Measurements from ENCODE around the gene CEP68.
"Not testable (repeated sequence)": the region's sequence is repeated elsewhere in the genome, so short reads cannot be mapped to it uniquely, and the experiment has no call there.

CEP68 gene

GRCh38 chr2:65031341-65032018 is 24.7 kb upstream of the CEP68 start:
- DNase-seq: peak; percentile 6

DNA sequence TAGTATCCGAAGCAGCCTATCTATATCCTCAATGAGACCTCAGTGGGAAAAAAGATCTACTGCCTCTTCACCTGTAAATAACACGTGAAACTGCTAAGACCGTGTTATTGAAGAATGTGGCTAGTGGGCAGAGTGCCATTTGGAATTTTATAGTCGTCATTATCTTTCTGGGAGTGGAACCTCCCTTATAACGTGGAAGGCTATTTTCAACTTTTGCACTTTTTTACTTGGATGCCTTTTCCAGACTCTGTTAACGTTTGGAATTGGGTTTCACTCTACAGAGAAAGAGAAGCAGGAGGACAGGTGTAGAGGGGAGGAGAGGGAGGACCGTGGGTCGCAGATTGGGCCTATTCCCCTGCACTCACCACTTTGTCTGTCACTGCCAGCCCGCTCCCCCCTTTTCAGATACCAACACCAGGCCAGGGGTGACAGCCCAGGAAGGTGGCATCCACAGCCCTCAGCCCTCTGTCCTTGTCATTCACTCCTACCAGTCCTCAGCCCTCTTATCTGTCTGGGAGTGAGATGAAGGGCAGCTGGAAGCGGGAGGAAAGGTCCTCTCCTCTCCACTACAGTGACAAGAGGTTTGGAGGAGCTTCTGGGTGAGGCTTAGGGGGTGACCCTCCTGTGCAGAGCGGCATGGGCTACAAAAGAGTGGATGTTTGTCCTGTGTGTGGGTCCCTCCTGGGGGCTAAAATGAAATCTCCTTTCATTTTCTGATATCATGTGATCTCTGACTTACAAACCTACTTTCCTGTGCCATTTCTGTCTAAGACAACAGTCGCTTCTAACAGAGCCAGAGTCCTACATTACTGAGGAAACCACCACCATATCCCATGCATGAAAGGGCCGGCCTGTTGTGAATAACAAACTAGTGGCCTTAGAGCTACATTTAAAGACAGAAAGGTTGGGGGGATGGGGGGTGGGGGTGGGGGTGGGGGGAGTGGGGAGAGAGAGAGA is 23.9 kb upstream of the CEP68 start:
- DNase-seq: no peak

- DNase-seq: peak; percentile 12
These were observed 23.0 kb upstream of the CEP68 start for GRCh38 chr2:65033178-65033577.

GRCh38 chr2:65033667-65034066 is 22.5 kb upstream of the CEP68 start:
- not testable (repeated sequence) for DNase-seq

GRCh38 chr2:65035351-65035943 is 20.8 kb upstream of the CEP68 start:
- no peak for DNase-seq

DNA sequence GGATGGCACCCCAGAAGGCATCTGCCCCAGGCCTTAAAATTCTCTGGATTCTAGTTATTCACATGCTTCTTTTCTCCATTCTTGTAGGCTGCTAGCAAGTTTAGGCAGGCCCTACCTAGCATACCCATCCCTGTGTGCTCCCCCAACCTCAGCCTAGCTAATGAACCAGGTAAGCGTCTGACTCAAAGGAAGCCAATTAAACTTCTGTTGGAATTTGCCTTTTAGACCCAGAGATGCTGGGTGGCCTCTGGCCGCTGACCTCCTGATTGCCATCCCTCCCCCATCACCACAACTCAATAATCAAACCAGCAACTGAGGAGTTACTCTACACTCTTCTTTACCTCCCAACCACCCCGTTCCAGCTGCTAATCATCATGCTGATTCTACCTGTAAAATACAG is 19.0 kb upstream of the CEP68 start:
- DNase-seq: no peak

DNA sequence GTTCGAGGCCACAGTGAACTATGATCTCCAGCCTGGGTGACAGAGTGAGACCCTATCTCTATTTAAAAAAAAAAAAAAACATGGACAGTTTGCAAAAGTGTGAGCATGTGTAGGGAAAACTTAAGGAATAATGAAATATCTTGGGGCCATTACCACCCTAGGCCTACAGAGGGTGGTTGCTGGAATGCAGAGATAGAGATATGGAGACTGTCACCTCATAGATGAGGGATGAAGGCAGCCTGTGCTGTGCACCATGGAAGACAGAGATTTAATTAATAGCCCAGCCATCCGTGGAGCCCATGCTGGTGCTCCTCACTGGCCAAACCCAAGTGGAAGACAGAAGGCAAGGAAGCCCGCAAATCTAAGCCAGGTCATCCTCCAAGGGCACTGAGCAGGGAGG is 16.6 kb upstream of the CEP68 start:
- no peak for DNase-seq

DNA sequence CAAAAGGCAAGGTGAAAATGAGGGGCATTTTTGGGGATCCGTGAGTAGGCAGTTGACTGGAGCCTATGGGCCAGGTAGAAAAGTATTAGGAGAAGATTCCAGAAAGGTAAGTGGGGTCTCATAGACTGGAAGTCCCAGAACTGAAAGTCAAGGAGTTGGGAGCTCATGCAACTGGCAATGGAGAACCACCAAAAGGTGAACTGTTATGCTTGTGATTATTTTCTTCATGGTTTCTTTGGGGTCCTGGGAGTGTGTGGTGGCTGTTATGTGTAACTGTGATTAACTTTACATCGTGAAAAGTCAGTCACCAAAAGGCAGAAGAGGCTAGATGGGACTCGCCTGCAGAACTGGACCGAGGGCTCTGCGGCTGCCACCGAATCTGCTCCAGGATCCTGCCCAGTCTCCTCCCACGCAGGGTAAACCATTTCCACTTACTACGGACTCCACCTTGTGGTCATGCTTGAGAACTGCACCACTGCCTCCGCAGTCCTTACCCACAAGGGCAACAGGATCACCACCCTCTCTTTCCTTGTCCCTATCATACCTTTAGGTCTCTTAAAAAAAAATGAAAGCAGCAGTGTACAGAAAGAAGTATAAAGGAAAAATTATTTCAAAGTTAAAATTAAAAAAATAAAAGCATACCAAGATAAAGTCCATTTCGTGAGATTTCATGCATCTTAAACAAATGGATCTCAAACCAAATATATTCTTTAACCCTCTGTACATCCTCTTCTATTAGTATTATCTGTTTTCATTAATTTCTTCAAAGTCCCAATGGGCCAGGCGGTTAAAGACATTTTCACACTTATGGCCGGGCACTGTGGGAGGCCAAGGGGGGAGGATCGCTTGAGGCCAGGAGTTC is 15.6 kb upstream of the CEP68 start:
- DNase-seq: peak; percentile 30

GRCh38 chr2:65043001-65043400 is 13.2 kb upstream of the CEP68 start:
- no peak for DNase-seq

- DNase-seq: no peak
These were observed 12.0 kb upstream of the CEP68 start for GRCh38 chr2:65044097-65044735.

- DNase-seq: no peak
These were observed 10.6 kb upstream of the CEP68 start for GRCh38 chr2:65045651-65046050.

- no peak for DNase-seq
These were observed 9.4 kb upstream of the CEP68 start for GRCh38 chr2:65046633-65047407.

DNA sequence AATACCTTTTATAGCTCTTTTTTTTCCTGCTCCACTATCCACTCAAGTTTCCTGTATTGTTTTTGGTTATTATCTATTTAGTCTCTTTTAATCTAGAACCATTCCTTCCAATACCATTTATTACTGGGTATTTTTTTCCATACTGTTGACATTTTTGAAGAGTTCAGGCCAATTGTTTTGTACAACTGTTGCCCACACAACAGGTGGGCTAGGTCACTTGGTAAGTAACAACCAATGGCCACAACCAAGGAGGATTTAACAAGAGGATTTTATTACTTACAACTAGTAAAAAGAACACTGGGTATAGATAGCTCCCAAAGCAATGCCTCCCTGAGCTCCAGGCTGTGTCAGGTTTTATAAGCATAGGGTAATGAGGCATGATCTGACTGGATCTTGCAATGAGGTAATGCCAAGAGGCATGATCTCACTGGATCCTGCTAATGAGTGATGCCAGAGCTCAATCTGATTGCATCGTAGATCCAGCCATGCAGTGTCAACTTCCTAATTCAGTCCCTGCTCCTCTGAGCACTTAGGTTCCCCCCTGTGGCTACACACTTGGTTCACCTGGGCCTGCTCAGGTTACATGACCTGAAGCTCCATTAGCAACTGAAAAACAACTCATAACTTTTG is 7.1 kb upstream of the CEP68 start:
- DNase-seq: no peak

DNA sequence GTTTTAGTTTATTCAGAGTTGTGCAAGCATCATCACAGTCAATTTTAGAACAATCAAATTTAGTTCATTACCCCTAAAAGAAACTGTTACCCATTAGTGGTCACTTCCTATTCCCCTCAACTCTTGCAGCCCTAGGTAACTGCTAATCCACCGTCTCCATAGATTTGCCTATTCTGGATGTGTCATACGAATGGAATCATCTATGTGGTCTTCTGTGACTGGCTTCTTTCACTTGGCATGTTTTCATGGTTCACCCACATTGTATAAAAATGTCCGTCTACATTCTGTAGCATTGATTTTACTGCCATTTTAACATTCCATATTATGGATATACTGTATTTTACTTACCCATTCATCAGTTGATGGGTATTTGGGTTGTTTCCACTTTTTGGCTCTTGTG is 5.3 kb upstream of the CEP68 start:
- DNase-seq: no peak

DNA sequence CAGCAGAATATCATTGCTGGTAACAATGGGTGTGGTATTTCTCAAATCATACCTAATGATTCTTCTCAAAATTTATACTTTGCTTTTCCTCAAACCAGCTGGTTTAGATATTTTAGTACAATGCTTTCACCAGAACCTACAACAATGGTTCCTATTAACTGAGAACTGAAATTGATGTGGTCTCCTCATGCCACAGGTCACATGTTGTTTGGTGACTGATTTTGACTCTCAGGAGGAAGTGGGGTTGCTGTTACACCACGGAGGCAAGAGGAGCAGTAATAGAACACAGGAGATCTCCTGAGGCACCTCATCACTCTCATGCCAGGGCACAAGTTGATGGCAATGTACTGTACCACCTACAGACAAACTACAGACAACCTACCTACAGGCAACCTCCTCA is 3.0 kb upstream of the CEP68 start:
- no peak for DNase-seq

- no peak for DNase-seq
These were observed 1.3 kb upstream of the CEP68 start for GRCh38 chr2:65054749-65055421.

GRCh38 chr2:65055422-65056214 is 598 bp upstream of the CEP68 start:
- DNase-seq: peak; percentile 68

GRCh38 chr2:65057054-65057375 is 799 bp downstream of the CEP68 start:
- no peak for DNase-seq

DNA sequence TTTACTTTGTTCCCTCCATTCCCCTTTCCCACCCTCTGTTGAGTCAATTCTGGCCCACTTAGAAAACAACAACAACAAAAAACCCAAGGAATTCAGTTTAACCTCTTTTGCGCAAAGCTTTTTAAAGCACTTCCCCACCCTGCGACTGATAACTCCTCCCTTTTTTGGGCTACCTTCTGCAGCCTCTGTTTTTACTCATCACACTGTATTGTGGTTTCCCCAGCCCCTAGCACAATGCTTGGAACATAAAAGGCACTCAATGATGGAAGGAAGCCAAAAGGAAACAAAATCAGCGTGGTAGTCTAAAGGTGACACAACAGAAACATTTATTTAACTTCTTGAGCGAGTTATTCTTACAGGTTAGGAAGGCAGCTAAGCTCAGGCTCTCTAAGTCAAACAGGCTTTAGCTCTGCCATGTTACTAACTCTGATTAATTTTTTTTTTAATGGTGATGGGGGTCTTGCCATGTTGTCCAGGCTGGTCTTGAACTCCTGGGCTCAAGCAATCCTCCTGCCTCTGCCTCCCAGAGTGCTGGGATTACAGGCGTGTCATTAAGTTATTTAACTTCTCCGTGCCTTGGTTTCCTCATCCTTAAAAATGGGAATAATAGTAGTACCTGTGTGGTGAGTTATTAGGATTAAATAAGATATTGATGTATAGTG is 1.3 kb downstream of the CEP68 start:
- no peak for DNase-seq
